Psoas muscle (tissue), 8 donors: ENCODE data around the gene ID1. TPM values are rescaled to one million over a fixed set of nuclear protein-coding genes. Genes with fewer than 3 reads are reported as not detected.

Experiments used
- ATAC-seq, 4 donors: fragments of 200-7000 bp; cut with Tn5 transposase; one replicate each; pipeline ENCODE4 v1.9.1; 2020; ENCODE audit warnings: moderate library complexity in 3 of 4, mild to moderate bottlenecking in 2 of 4
- DNase-seq, 2 donors: peaks; one replicate each; pipeline ENCODE4 v3.0.0-alpha.2; 2020
- H3K27ac ChIP-seq: fragments of 200-600 bp; one replicate; pipeline ENCODE4 v1.8.0; 2022
- H3K27me3 ChIP-seq, 3 donors: fragments of 200-600 bp in 1 of 3; one replicate each; pipeline versions ENCODE4 v1.6.1 to v1.8.0; 2013 to 2022; ENCODE audit warnings: low read length in 2 of 3, mild to moderate bottlenecking in 2 of 3, moderate library complexity in 1 of 3; ENCODE audit not compliant: insufficient read depth in 3 of 3
- H3K36me3 ChIP-seq, 2 donors: fragments of 200-600 bp in 1 of 2; one replicate each; pipeline versions ENCODE4 v1.6.1 to v1.8.0; 2013 to 2022; ENCODE audit warnings: low read depth in 1 of 2, mild to moderate bottlenecking in 1 of 2, moderate library complexity in 1 of 2; ENCODE audit not compliant: insufficient read depth in 1 of 2
- H3K4me1 ChIP-seq: fragments of 200-600 bp; one replicate; pipeline ENCODE4 v1.8.0; 2022
- H3K4me3 ChIP-seq: fragments of 200-600 bp; one replicate; pipeline ENCODE4 v1.8.0; 2022; ENCODE audit warnings: mild to moderate bottlenecking
- H3K9me3 ChIP-seq: fragments of 200-600 bp; one replicate; pipeline ENCODE4 v1.8.0; 2022
- CTCF ChIP-seq: fragments of 200-600 bp; IDR thresholded peaks from one replicate; pipeline ENCODE4 v1.8.0; 2022; ENCODE audit warnings: antibody characterized with exemption
- WGBS, 3 donors: extraction: QIAGEN DNeasy Blood & Tissue Kit; methylation state at CpG; one replicate each; pipeline versions ENCODE4 v1.1.6 to v1.1.7; 2013; 5-methylcytosine and 5-hydroxymethylcytosine counted together
- intact Hi-C, 2 donors: fragments of 100-400 bp; cut with DNase I; formaldehyde crosslinking; loops; one replicate each; pipeline versions ENCODE4 v1.11.0 to v1.14.2; 2022
- polyA plus RNA-seq, 3 donors: library from polyadenylated mRNA; stranded (reverse); fragments of 200-250 nt; gene quantifications; one replicate each; pipeline ENCODE4 v1.2.3, GENCODE V29; 2013
- total RNA-seq, 4 donors: library from RNA; stranded (reverse); fragmentation: NEBNext Ultra II Directional in 2 of 4; extraction: Animal tissue kit (Norgen Biotek cat#: 25700) in 2 of 4; gene quantifications; one replicate each; pipeline versions ENCODE4 v1.2.1 to v1.2.4, GENCODE V29; 2021 to 2023
- donor health status: healthy with polysubstance abuse.
- donor health status: DM: no; HTN: no; CAD: no; lungs with moderate emphysema.
- donor health status: Bipolar disorder and iron deficiency.
- donor health status: healthy.
- donor health status: DM: yes; HTN: yes; CAD: no.
- donor health status: DM: no; HTN: no; CAD: no.
- donor health status: DM: no; HTN: no; CAD: no.
- donor health status: DM: yes; HTN: yes; CAD: no.

The ID1 gene
- total and polyA plus RNA-seq, 7 donors = 25.1 to 574 (median 80.6) TPM

- Histone ChIP-seq H3K9me3 (no peaks in the 10 kb centered on the region), H3K27me3 (peaks cover 0 to 19% (median 0%) of the 10 kb centered on the region in 3 donors), H3K4me1 (no peaks in the 10 kb centered on the region), H3K4me3 (no peak overlapping the region), H3K27ac (peak overlapping the region; percentile 53), H3K36me3 (no peaks in the 10 kb centered on the region)
- no peak for ATAC-seq
- TF ChIP-seq CTCF = no peak
- intact Hi-C loops = no loop called here
- no peak for DNase-seq
- 61 to 72% (median 61%) methylated on average over 4 of the region's 4 CpGs for WGBS, 3 donors
Observed at GRCh38 chr20:31638317-31638716, 33.2 kb downstream of the ID1 start.

GRCh38 chr20:31638816-31639215 is 33.7 kb downstream of the ID1 start:
- intact Hi-C loops = no loop called here
- Histone ChIP-seq H3K27ac (peak overlapping the region; percentile 53), H3K4me3 (no peak overlapping the region), H3K9me3 (no peaks in the 10 kb centered on the region), H3K36me3 (no peaks in the 10 kb centered on the region), H3K27me3 (peaks cover 0 to 19% (median 0%) of the 10 kb centered on the region in 3 donors), H3K4me1 (no peaks in the 10 kb centered on the region)
- no peak for DNase-seq
- no peak for ATAC-seq
- WGBS, 3 donors = 80 to 87% (median 84%) methylated on average over 4 of the region's 4 CpGs
- no peak for TF ChIP-seq CTCF

- intact Hi-C loops = no loop called here
- H3K9me3 ChIP-seq = no peaks in the 10 kb centered on the region
- H3K36me3 ChIP-seq = no peaks in the 10 kb centered on the region
- TF ChIP-seq CTCF = no peak
- H3K27ac ChIP-seq = no peak overlapping the region
- DNase-seq (no peak), ATAC-seq (no peak)
- no peaks in the 10 kb centered on the region for H3K4me1 ChIP-seq
- peaks cover 0 to 19% (median 0%) of the 10 kb centered on the region in 3 donors for H3K27me3 ChIP-seq
- 68 to 77% (median 74%) methylated on average over 3 of the region's 3 CpGs for WGBS, 3 donors
- H3K4me3 ChIP-seq = no peak overlapping the region
Observed at GRCh38 chr20:31640259-31640658, 35.2 kb downstream of the ID1 start.

GRCh38 chr20:31641391-31641790 is 36.3 kb downstream of the ID1 start:
- WGBS, 3 donors = 87 to 91% (median 90%) methylated on average over 6 of the region's 6 CpGs
- ATAC-seq = no peak
- H3K4me3 ChIP-seq = no peak overlapping the region
- H3K27me3 ChIP-seq = peaks cover 0 to 19% (median 0%) of the 10 kb centered on the region in 3 donors
- no peak overlapping the region for H3K27ac ChIP-seq
- no peak for DNase-seq
- no peak for TF ChIP-seq CTCF
- intact Hi-C loops = no loop called here
- no peaks in the 10 kb centered on the region for H3K9me3 ChIP-seq
- H3K36me3 ChIP-seq = no peaks in the 10 kb centered on the region
- no peaks in the 10 kb centered on the region for H3K4me1 ChIP-seq

- intact Hi-C loops = no loop called here
- Histone ChIP-seq H3K9me3 (no peaks in the 10 kb centered on the region), H3K4me3 (no peak overlapping the region), H3K27me3 (peaks cover 0 to 14% (median 0%) of the 10 kb centered on the region in 3 donors), H3K4me1 (no peaks in the 10 kb centered on the region), H3K36me3 (no peaks in the 10 kb centered on the region), H3K27ac (no peak overlapping the region)
- no peak for DNase-seq
- WGBS, 3 donors = 55 to 82% (median 72%) methylated on average over 1 of the region's 1 CpG
- TF ChIP-seq CTCF = no peak
- ATAC-seq = no peak
Observed at GRCh38 chr20:31642837-31643236, 37.7 kb downstream of the ID1 start.
